ENCODE data around the gene TUFT1. TPM values are rescaled to one million over a fixed set of nuclear protein-coding genes. Genes with fewer than 3 reads are reported as not detected.

TUFT1 gene
- total and polyA plus RNA-seq, 2 of the 4 experiments (the other 2 are of a cell fraction) = 21.2 to 30.3 TPM

GRCh38 chr1:151619489-151620093 lies 79.5 kb downstream of the TUFT1 start:
- peak; percentile 88 for DNase-seq
- no peak overlapping the region for H3K4me3 ChIP-seq (ENCODE audit: insufficient read depth, low read depth, low read length)
- H2BK5ac ChIP-seq (ENCODE audit: low read depth, low read length, poor library complexity, severe bottlenecking) = no peak overlapping the region
- in situ Hi-C loops (cut with MboI; ENCODE audit: low sequenced_read_pairs) = no loop called here
- H4K20me1 ChIP-seq (ENCODE audit: insufficient read depth, low read length) = peaks cover 12% of the 10 kb centered on the region
- H4K91ac ChIP-seq (ENCODE audit: insufficient read depth, low read depth, low read length) = no peak overlapping the region
- H3K18ac ChIP-seq (ENCODE audit: low read depth, low read length) = no peak overlapping the region
- POLR2A ChIA-PET (ENCODE audit: unreplicated experiment) = no interaction called here
- no peak overlapping the region for H3K14ac ChIP-seq (replicated peaks; ENCODE audit: low read depth, low read length)
- H3K9me1 ChIP-seq (ENCODE audit: insufficient read depth, low read length) = 0 out of 2 replicates have a peak, but pooled peaks cover 5% of the 10 kb centered on the region
- no peaks in the 10 kb centered on the region for H3K9me3 ChIP-seq (ENCODE audit: control insufficient read depth, insufficient read depth, low read length)
- H2AK9ac ChIP-seq (replicated peaks; ENCODE audit: low read depth, low read length, poor library complexity) = no peak overlapping the region
- no peak overlapping the region for H2AFZ ChIP-seq (replicated peaks; ENCODE audit: low read length, poor library complexity)
- peaks cover 16 to 77% of the 10 kb centered on the region in 2 experiments; a peak in 3 of 4 replicates for H3K79me1 ChIP-seq (ENCODE audit: low read depth in 1 of 2, low read length in 2 of 2)
- H3K9ac ChIP-seq (ENCODE audit: low read depth, low read length) = no peak overlapping the region
- no peak overlapping the region for H2BK120ac ChIP-seq (ENCODE audit: low read depth, low read length)
- H3K56ac ChIP-seq (ENCODE audit: extremely low read depth, insufficient read depth, low read length) = no peak overlapping the region
- no peak overlapping the region for H2AK5ac ChIP-seq (ENCODE audit: low read depth, low read length)
- no peak overlapping the region for H2BK20ac ChIP-seq (ENCODE audit: low read depth, low read length)
- no TSS peak for BruUV-seq (replicated peaks)
- H3K4me2 ChIP-seq (ENCODE audit: low read depth, low read length) = peak overlapping the region; percentile 75; the same call in 1 of the 2 replicates
- H4K5ac ChIP-seq (ENCODE audit: low read depth, low read length) = no peak overlapping the region
- peaks cover 12% of the 10 kb centered on the region for H3K4me1 ChIP-seq (ENCODE audit: control insufficient read depth, insufficient read depth, low read length)
- WGBS, 2 experiments (ENCODE audit: extremely low coverage in 2 of 2, insufficient read length in 1 of 2) = 27% methylated on average over 3 of the region's 6 CpGs; no CpG with 5 or more reads in 1 of the 2 experiments
- H4K8ac ChIP-seq (ENCODE audit: low read depth in 2 of 2, low read length in 2 of 2) = no peak overlapping the region
- H3K23ac ChIP-seq (ENCODE audit: low read depth, low read length) = 0 out of 2 replicates have a peak overlapping the region, but pooled peaks have one; percentile 30
- TF ChIP-seq FOS (IDR thresholded peaks at IDR 0.05; ENCODE audit: low read depth, low read length) (peak; percentile 74; the same call in 1 of the 2 replicates), MAZ (IDR thresholded peaks at IDR 0.05; ENCODE audit: borderline replicate concordance, low read depth, low read length) (no peak), CEBPB (IDR thresholded peaks at IDR 0.05; ENCODE audit: low read depth, low read length) (peak; percentile 77)
- no peaks in the 10 kb centered on the region for H3K27me3 ChIP-seq (ENCODE audit: control insufficient read depth, insufficient read depth, low read length)
- CTCF ChIA-PET = interaction anchor here (0.6 to 1.5 kb wide), 4 partner anchors 10 to 42 kb away, joined by 3 to 4 read pairs (median 3); no protein-coding TSS in a partner anchor
- dilution Hi-C loops (cut with HindIII; ENCODE audit: low sequenced_read_pairs, unreplicated experiment) = no loop called here
- intact Hi-C loops (cut with micrococcal nuclease) = loop anchor here (5.0 kb wide), 1 partner anchor 43 kb away; no protein-coding TSS in a partner anchor
- H3K36me3 ChIP-seq (ENCODE audit: control insufficient read depth, insufficient read depth, low read length) = no peaks in the 10 kb centered on the region
- H2BK15ac ChIP-seq (ENCODE audit: low read depth, low read length) = no peak overlapping the region
- H3K4ac ChIP-seq (ENCODE audit: low read depth, low read length) = no peak overlapping the region
- H3K27ac ChIP-seq (ENCODE audit: insufficient read depth, low read length) = peak overlapping the region; percentile 7; the same call in 1 of the 2 replicates
- peak; percentile 95 for ATAC-seq (ENCODE audit: low read depth)
